HEK293T (cell line): ENCODE measurements around the gene FARP2.

Source experiments
- FOXM1 ChIP-seq: fragments of 450-650 bp; IDR thresholded peaks from 2 replicates; pipeline ENCODE4 v1.6.1; 2017; ENCODE audit warnings: mild to moderate bottlenecking, borderline replicate concordance
- PKNOX1 ChIP-seq: fragments of 450-650 bp; IDR thresholded peaks from 2 replicates; pipeline ENCODE4 v1.6.1; 2016

- TF ChIP-seq PKNOX1 (no peak), FOXM1 (no peak)
Measured at GRCh38 chr2:241522477-241522876, 166.4 kb downstream of the FARP2 start.
